GM18867 (cell line): ENCODE results near the gene USF2.
A peak's percentile ranks its signal among the peaks of the same experiment; 100 is the strongest.
"Not testable (repeated sequence)": the region's sequence is repeated elsewhere in the genome, so short reads cannot be mapped to it uniquely, and the experiment has no call there.

ENCODE experiments used
- ATAC-seq: cut with Tn5 transposase; IDR thresholded peaks from one replicate; pipeline ENCODE4 v1.9.1; 2021; ENCODE audit warnings: mild to moderate bottlenecking, moderate library complexity; ENCODE audit not compliant: unreplicated experiment

USF2 gene, protein sequence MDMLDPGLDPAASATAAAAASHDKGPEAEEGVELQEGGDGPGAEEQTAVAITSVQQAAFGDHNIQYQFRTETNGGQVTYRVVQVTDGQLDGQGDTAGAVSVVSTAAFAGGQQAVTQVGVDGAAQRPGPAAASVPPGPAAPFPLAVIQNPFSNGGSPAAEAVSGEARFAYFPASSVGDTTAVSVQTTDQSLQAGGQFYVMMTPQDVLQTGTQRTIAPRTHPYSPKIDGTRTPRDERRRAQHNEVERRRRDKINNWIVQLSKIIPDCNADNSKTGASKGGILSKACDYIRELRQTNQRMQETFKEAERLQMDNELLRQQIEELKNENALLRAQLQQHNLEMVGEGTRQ

DNA sequence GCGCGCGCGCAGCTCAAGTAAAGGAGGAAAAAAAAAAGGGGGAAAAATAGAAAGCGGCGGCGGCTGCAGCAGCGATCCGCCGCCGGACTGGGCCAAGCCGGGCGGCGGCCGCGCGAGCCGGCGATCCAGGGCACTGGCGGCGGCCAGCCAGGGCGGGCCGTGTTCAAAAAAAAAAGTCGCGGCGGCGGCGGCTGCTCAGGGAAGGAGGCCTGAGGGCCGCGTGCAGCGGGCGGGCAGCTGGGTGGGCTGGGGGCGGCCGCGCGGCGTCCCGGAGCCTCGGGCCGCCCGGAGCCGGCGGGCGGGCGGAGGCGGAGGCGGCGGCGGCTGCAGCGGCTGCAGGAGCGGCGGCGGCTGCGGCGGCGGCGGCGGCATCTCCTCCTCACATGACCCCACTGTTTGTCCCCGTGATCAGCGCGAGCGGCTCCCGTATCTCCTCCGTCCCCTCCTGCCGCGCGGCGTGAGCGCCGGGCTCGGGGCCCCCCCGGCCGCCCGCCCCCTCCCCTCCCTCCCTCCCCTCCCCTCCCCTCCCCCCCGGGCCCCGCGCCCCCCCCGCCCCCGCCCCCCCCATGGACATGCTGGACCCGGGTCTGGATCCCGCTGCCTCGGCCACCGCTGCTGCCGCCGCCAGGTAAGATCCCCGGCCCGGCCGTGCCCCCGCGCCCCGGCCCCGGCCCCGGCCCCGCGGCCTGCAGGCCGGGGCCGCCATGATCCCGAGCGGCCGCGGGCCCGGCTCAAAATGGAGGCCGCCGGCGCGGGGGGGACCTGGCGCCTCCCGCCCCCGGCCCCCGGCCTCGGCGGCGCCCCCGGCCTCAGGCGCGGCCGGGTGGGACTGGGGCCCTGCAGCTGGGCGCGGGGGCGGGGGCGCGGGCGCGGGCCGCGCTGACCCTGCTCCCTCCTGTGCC lies at the start of gene USF2:
Gene USF2 (plus strand): TSS at position 427 of the 902 bp plus-strand sequence. CDS start 140 bp downstream, at position 567.
- ATAC-seq: peak; percentile 33

DNA sequence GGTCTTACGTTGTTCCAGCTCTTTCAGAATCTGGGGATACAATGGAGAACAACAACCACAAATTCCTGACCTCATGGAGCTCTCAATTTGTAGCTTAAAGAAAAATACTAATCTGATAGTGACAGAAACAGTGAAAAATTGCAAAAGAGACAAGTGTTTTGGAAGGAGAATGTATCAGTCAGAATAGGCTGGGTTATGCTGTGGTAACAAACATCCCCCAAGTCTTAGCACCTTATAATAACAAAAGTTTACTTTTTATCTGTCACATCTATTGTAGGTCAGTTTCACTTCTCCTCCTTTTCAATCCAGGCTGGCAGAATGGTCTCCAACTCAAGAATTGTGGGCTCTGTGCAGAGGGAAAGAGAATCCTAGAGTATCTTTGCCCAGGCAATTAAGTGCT lies 49.8 kb upstream of the USF2 start:
- ATAC-seq: no peak

DNA sequence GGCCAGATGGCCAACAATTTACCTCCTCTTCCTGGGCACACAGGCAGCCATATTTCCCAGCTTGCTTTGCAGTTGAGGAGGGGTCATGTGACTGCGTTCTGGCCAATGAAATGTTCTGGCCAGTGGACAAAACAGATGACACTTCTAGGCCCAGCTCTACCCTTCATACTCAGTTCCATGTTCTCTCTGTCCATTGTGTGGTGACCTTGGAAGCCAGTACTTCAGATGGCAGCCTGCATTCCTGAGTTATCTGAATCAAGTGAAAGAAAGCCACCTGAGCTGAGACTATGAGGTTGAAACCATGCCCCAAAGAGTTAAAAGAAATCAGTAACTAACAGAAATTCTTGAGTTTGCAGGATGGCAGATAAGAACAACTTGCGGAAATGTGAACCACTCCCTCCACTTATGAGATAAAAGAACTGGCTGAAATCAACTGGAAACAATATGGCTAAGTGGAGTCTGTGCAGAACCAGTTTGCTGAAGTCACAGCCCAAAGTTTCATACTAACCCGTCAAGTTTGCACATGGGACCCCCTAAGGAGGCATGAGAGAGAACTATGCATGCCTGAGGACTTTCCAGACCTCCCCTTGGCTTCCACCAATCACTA lies 48.3 kb upstream of the USF2 start:
- no peak for ATAC-seq

DNA sequence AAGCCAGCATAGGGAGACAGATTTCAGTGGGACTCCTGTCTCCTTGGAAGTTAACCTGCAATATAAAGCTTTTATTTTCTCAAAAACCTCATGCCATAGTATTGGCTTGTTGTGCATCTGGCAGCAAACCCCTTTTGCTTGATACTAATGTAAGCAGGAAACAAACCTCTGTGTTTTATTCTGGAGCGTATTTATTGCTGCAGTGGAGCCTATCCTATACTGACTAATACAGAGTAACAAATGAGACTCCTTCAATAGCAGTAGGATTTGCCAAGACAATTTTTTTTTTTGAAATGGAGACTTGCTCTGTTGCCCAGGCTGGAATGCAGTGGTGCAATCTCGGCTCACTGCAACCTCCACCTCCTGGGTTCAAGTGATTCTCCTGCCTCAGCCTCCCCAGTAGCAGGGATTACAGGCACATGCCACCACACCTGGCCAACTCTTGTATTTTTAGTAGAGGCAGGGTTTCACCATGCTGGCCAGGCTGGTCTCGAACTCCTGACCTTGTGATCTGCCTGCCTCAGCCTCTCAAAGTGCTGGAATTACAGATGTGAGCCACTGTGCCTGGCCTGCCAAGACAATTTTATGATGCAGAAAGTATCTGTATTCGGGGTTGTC lies 47.7 kb upstream of the USF2 start:
- ATAC-seq: not testable (repeated sequence)

DNA sequence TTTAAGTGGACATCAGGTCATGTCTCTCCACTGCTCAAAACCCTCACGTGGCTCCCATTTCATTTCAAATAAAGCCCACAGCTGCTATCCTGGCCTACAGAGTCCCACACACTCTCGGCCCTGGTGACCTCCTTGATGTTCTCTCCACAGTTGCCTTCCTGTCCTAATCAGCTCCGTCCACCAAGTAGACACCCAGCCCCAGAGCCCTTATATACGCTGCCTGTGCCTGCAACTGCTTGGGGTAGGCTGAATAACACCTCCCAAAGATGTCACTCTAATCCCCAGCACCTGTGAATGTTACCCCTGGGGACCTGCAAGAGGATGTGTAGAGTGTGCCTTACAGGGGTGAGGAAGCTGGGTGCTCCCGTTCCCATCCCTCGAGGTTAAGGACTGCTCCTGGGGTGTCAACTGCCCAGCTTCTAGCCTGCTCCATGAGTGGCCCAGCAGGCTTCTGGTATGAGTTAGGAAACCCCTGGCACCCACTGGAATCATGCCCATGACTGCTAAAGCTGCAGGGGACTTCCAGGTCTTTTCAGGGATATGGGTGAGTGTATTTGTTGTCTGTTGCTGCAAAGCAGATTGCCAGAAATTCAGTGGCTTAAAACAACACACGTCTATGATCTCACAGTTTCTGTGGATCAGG lies 46.3 kb upstream of the USF2 start:
- no peak for ATAC-seq

DNA sequence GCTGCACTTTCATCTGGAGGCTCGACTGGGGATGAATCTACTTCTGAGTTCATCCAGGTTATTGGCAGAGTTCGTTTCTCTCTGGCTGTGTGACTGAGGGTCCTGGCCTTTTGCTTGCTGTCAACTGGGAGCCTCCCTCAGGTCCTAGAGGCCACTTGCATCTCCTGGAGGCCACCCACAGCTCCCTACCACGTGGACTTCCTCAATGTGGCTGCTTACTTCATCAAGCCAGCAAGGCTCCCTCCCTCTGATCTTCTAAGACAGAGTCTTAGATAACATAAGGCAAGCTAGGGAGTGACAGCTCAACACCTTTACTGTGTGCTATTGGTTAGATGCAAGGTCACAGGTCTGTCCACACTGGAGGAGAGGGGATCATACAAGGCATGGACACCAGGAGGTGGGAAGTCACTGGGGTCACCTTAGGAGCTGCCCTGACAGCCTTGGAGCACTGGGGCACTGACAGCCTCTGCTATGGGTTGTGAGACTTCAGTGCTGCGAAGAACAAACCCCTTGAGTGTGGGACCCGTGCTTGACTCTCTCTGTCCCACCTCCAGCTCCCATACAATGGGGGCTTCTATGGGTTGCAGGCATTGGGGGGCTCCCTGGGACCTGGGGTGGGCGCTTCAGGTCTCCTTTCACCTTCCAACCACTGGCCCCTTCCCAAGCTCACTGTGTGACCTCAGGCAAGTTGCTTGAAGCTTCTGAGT lies 45.5 kb upstream of the USF2 start:
- no peak for ATAC-seq

DNA sequence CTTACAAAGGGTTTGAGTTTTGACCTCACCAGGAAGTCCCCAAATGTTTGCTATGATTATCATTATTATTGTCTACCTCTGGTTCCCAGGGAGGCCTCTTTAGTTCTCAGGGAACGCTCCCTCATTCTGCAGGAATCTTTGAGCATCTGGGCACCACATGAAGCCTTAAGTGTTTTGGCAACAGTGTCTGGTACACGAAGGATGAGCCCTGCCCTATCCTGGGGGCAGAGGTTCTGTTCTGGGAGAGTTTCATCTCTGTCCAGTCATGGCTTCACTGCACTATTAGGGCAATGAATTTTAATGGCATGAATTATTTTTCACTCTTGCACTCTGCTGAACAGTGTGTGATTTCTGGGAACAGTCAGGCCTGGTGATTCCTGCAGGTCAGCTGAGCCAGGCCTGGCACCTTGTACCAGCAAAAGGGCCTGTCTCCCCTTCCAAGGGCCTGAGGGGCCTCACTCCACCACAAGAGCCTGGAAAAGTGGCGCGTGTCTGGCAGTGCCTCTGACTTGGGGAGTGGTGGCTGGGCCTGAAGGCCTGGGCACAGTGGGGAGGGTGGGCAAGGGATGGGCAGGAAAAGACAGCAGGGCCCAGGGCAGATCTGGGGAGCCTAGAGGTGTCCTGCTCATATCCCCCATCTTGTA lies 44.8 kb upstream of the USF2 start:
- ATAC-seq: no peak

DNA sequence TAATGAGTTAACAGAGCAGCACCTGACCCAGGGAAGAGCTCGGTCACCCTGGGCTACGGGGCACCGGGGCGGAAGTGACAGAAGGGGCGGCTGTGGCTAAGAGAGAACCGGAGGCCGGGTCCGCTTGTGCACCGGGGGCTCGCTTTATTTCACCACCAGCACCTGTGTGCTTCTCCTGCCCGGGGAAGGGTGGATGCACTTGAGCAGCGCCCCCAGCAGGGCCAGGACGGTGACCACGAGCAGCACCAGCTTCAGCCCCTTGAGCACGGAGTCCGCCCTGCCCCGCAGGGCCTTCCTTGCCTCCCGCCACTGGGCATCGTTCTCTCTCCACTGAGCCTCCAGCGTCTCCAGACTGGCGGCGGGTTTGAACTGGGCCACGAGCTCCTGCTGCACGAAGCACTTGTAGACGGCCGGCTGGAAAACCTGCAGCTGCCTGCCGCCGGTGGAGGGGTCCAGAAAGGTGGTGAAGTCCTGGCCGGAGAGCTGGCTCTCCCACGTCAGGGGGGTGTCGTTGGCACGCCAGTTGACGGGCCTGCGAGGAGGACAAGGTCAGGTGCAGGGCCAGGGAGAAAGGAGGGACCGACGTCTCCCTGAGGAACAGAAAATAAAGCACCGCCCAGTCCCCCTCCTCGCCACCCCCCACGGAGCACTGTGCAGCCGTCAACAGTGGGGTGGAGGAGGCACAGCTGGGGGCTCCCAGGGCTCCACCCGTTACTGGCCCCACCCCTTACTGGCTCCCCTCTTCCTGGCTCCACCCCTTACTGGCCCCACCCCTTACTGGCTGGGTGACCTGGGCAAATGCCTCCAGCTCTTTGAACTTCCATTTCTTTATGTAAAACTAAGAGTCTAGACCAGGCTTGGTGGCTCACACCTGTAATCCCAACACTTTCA lies 43.8 kb upstream of the USF2 start:
- no peak for ATAC-seq

DNA sequence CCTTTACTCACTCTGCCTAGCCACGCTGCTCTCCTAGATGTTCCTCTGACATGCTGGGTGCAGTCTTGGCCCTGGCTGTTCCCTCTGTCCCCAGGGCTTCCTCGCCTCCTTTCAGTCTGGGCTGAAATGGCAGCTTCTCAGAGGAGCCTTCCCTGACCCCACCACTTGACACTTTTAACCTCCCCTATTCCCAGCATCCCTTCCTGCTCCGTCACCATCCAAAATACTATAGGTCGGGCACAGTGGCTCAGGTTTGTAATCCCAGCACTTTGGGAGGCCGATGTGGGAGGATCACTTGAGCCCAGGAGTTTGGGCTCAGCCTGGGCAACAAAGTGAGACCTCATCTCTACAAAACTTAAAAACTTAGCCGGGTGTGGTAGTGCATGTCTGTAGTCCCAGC lies 42.8 kb upstream of the USF2 start:
- no peak for ATAC-seq

DNA sequence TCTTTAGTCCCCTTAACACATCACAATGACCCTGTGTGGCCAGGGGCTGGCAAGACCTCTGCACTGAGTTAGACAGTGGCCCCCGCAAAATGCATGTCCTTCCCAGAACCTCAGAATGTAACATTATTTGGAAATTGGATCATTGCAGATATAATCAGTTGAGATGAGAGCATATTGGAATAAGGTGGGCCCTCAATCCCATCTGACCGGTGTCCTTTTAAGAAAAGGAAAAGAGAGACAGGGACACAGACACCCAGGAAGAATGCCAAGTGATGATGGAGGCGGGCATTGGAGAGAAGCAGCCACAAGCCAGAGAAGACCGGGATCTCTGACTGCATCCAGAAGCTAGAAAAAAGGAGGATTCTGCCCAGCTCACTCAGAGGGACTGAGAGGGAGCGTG lies 42.0 kb upstream of the USF2 start:
- ATAC-seq: no peak

DNA sequence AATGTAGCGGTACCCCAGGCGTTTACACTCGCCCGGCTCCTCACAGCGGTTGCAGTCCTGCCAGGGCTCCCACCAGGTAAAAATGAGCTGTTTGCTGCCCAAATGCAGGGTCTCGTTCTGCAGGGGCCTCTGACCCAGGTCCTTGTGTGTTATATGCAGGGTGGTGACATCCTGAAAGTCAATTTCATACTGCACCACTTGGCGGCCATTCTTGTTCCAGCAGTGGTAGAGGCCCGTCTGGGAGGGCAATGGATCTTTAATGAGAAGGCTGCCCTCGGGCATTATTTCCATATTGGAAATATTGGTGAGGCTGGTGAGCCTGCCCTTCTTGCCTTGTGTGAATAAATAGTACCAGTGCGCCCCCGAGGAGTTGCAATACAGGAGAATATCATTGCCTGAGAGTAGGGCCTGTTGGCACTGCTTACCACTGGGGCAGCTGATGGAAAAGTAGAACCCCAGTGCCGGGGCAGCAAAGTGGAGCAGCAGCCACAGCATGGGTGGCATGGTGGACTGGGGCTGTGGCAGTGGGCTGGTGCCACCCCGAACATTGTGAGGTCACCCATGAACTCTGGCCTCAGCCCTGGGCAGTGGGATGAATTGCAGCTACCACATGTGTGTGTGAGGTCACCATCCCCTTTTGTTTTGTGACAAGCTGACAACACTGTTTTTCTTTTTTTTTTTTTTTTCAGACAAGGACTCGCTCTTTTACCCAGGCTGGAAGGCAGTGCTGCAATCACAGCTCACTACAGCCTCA lies 40.4 kb upstream of the USF2 start, which contains the start of gene FAM187B:
Gene FAM187B (minus strand): TSS at position 563 of the 754 bp plus-strand sequence. CDS start 59 bp downstream, at position 504.
- ATAC-seq: no peak

DNA sequence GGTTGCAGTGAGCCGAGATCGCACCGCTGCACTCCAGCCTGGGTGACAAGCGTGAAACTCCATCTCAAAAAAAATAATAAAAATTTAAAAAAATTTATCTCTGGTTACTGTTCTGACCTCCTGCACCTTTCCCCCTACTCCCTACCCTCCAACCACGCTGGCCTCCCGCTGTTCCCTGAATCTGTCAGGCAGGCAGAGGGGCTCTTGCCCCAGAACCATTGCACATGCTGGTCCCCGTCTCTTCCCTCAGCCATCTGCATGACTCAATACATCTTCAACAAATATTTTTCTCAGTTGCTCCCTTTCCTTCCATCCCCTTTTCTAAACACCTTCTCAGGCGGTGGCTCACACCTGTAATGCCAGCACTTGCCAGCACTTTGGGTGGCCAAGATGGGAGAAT lies 39.2 kb upstream of the USF2 start:
- ATAC-seq: no peak

DNA sequence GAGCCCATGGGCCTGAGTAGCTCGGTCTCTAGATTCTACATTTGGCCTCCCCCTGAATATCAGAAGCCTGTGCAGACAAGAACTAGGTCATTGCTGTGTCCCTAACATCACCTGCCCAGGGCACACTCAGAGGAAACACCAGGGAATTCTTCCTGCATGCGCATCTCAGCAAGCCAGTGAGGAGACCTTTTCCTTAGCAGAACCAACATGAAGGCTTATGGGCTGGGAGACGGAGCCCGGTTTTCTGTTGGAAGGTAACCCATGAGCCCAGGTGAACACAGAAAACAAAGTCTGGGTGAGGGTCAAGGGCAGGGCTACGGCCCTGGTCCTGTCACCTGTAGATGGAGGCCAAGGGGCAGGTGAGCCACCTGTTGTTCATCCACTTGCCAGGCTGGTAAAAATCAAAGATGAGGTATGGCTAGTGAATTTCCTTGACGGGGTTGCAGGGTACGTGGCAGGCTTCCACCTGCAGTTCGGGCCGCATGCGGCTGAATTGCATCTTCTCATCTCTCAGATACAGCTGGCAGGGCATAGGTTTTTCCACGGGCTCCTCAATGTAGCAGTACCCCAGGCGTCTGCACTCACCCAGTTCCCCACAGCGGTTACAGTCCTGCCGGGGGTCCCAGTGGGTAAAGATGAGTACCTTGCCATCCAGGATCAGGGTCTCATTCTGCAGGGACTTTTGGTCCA lies 36.7 kb upstream of the USF2 start:
- no peak for ATAC-seq

DNA sequence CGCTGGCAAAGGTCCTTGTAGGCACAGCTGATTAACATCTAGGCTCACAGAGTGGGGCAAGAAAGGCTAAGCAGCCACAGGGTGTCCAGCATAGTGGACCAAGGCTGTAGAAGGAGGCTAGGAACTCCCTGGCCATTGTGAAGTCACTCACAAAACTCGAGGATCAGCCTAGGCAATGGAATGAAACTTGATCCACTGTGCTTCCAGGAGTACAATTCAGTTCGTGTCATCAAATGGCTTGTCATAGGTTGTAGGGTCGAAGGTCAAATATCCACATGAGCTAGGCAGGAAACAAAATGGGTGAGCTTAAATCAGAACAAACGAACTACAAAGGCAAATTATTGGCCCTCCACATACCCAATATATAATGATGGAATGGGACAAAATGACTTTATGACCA lies 35.9 kb upstream of the USF2 start:
- no peak for ATAC-seq

DNA sequence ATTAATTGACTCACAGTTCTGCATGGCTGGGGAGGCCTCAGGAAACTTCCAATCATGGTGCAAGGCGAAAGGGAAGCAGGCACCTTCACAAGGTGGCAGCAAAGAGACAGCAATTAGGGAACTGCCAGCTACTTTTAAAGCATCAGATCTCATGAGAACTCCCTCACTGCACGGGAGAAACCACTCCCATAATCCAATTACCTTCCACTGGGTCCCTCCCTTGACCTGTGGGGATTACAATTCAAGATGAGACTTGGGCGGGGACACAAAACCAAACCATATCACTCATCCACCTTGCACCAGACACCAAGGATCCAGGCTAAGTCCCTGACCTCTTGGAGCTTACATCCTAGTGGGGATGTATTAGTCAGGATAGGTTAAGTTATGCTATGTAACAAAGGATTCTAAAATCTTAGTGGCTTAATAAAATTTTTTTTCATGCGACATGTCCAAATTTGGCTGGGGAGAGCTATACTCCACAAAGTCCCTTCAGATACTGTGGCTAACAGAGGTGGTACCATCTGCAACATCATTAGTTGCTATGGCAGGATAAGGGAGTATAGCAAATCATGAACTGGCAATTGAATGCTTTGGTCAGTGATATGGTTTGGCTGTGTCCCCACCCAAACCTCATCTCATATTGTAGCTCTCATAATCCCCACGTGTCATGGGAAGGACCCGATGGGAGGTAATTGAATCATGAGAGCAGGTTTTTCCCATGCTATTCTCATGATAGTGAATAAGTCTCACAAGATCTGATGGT lies 31.9 kb upstream of the USF2 start:
- ATAC-seq: no peak

DNA sequence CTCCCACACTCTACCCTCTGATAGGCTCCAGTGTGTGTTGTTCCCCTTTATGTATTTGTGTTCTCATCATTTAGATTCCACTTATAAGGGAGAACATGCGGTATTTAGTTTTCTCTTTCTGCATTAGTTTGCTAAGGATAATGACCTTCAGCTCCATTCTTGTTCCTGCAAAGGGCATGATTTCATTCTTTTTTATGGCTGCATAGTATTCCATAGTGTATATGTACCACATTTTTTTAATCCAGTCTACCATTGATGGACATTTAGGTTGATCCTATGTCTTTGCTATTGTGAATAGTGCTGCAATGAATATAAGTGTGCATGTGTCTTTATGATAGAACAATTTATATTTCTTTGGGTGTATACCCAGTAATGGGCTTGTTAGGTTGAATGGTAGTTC lies 29.2 kb upstream of the USF2 start:
- ATAC-seq: not testable (repeated sequence)
